ENCODE data around the gene HSP90AB1.

GRCh38 chr6:44278774-44279697, 32.1 kb downstream of the HSP90AB1 start:
- no peak for TF ChIP-seq POLR2A (IDR thresholded peaks at IDR 0.05)
- no peak for TF ChIP-seq CTCF (IDR thresholded peaks at IDR 0.05)
